GM13976 (cell line): ENCODE measurements around the gene ZBTB8B.

Experiments
- DNase-seq: peaks from one replicate; pipeline ENCODE4 v3.0.0; 2012; ENCODE audit warnings: low spot score
- CTCF ChIP-seq: IDR thresholded peaks from 2 replicates; pipeline ENCODE4 v1.5.1; 2012; ENCODE audit warnings: borderline replicate concordance, mild to moderate bottlenecking; ENCODE audit not compliant: insufficient read depth; ENCODE audit errors: extremely low read depth, missing control alignments, control extremely low read depth
- in situ Hi-C: fragments of 300-500 bp; cut with MboI; formaldehyde crosslinking; loops from one replicate; pipeline ENCODE4 v1.12.0; 2022; ENCODE audit warnings: low sequenced_read_pairs, mixed read lengths, inconsistent platforms; ENCODE audit not compliant: unreplicated experiment

The ZBTB8B gene

DNA sequence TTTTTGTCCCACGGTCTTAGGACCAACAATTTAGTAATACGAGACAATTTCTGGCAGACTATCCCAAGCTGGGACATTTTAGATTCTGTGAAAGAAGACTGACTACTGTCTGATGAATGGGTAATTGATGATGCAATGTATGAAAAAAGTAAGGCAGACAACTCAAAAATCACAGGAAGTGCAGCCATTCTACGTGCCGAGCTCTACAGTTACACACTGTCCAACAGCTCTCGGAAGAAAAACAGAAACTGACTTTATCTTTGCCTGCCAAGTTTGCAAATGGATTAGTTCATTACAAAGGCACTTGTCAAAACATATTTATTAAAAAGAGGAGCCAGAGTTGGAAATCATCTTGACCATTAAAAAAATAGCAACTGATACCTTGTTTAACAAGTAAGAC is 31.3 kb downstream of the ZBTB8B start:
- no peak for DNase-seq
- TF ChIP-seq CTCF = no peak
- in situ Hi-C loops = no loop called here

DNA sequence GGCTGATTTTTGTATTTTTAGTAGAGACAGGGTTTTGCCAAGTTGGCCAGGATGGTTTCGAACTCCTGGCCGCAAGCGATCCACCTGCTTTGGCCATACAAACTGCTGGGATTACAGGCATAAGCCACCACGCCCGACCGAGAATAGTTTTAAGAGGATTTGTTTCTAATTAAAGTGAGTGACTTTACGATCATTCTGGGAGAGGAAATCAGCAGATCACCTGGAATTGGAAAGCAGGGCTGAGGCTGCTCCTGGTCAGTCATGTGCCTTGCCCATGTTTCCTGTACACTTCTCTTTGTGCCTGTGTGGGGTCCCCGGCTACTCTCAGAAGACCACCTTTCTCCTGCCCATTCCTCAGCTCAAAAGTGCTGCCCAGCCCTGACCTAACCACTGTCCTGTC is 33.9 kb downstream of the ZBTB8B start:
- TF ChIP-seq CTCF = no peak
- DNase-seq = no peak
- in situ Hi-C loops = no loop called here

DNA sequence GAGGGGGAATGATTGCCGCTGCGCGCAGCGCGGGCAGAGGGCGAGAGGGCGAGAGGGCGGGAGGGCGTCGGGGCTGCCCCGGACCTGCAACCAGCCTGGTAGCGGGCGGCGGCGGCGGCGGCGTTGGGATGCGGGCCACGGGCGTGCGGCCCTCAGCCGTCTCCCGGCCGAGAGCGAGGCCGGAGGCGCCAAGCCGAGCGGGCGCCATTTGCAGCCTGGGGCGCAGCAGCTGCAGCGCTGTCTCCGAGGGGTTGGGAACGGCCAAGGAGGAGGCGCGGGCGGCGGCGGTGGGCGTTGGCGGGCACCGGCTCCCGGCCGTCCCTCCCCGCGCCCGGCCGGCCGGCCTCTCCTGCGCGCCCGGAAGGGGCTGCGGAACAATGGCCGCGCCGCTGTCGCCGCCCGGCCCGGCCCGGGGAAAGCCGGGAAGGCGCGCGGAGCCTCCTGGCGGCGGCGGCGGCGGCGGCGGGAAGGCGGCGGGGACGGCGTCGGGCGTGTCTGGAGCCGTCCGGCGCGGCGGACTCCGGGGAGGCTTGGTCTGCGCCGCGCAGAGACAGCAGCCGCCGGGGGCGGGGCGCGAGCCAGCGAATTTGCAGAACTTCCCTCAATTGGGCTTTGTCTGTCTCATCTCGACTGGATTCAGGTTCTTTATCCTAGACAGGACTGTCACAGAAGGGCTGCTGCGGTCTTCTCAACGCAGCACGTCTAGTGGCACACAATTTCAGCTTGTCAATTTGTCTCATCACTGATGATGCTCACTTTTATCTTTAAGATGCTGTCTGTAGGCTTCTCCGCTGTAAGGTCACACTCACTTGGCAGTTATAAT is 35.7 kb downstream of the ZBTB8B start:
- no peak for TF ChIP-seq CTCF
- in situ Hi-C loops = no loop called here
- peak; percentile 83 for DNase-seq

GRCh38 chr1:32501865-32502264 is 37.0 kb downstream of the ZBTB8B start:
- no peak for TF ChIP-seq CTCF
- in situ Hi-C loops = no loop called here
- no peak for DNase-seq

DNA sequence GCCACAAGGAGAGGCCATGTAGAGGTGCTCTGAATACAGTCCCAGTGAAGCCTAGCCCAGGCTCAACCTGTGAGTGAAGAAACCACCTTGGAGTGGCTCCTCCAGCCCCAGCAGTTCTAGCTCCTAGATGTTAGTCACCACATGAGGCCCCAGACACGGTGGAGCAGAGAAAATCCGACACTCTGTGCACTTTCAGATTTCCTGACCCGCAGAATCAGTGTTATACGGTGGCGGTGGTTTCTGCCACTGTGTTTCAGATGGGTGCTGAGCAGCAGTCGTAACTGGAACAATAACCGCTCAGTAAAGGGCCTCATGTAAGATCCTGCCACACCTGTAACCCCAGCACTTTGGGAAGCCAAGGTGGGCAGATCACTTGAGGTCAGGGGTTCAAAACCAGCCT is 38.3 kb downstream of the ZBTB8B start:
- no peak for TF ChIP-seq CTCF
- in situ Hi-C loops = no loop called here
- no peak for DNase-seq

- no peak for TF ChIP-seq CTCF
- no peak for DNase-seq
These were observed 42.1 kb downstream of the ZBTB8B start for GRCh38 chr1:32507021-32507420.

More at GRCh38 chr1:32507021-32507420, 42.1 kb downstream of the ZBTB8B start:
- in situ Hi-C loops = no loop called here
